Measurements from ENCODE around the gene KRTAP12-4.

DNA sequence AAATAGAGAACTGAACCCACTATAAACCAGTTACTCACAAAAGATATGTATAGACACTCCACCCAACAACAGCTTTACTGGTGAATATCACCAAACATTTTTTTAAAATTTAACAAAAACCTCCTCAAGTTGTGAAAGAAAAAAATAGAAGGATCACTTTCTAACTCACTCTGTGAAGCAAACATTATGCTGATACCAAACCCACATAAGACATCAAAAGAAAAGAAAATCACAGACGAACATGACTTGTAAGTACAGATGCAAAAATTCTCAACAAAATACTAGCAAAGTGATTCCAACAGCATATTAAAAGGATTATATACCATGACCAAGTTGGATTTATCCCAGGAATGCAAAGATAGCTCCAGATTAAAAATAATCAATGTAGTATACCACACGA lies 37.2 kb upstream of the KRTAP12-4 start:
- TF ChIP-seq, protein P1, sequence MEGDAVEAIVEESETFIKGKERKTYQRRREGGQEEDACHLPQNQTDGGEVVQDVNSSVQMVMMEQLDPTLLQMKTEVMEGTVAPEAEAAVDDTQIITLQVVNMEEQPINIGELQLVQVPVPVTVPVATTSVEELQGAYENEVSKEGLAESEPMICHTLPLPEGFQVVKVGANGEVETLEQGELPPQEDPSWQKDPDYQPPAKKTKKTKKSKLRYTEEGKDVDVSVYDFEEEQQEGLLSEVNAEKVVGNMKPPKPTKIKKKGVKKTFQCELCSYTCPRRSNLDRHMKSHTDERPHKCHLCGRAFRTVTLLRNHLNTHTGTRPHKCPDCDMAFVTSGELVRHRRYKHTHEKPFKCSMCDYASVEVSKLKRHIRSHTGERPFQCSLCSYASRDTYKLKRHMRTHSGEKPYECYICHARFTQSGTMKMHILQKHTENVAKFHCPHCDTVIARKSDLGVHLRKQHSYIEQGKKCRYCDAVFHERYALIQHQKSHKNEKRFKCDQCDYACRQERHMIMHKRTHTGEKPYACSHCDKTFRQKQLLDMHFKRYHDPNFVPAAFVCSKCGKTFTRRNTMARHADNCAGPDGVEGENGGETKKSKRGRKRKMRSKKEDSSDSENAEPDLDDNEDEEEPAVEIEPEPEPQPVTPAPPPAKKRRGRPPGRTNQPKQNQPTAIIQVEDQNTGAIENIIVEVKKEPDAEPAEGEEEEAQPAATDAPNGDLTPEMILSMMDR (IDR thresholded peaks at IDR 0.05) = no peak
- no peak for TF ChIP-seq POLR2A (IDR thresholded peaks at IDR 0.05)
